Measurements from ENCODE around the gene SOCS3. TPM values are rescaled to one million over a fixed set of nuclear protein-coding genes. Genes with fewer than 3 reads are reported as not detected.
A peak's percentile ranks its signal among the peaks of the same experiment; 100 is the strongest.

The SOCS3 gene
- total RNA-seq, 2 donors from 2014 or later, result 39.9 to 56.8 TPM

GRCh38 chr17:78327880-78328279, 32.0 kb downstream of the SOCS3 start:
- TF ChIP-seq CTCF (IDR thresholded peaks at IDR 0.05), result no peak
- H3K4me3 ChIP-seq, result no peak overlapping the region
- H3K36me3 ChIP-seq, result no peaks in the 10 kb centered on the region
- H3K27ac ChIP-seq, result no peak overlapping the region
- no peaks in the 10 kb centered on the region for H3K27me3 ChIP-seq
- no peak for DNase-seq (ENCODE audit: low spot score)
- peaks cover 0 to 34% of the 10 kb centered on the region in 2 donors for H3K4me1 ChIP-seq
- no peaks in the 10 kb centered on the region for H3K9me3 ChIP-seq

- H3K4me1 ChIP-seq, result peaks cover 0 to 41% of the 10 kb centered on the region in 2 donors
- H3K36me3 ChIP-seq, result no peaks in the 10 kb centered on the region
- peak; percentile 87 for DNase-seq (ENCODE audit: low spot score)
- peak overlapping the region in 1 of 2 donors; percentile 22 for H3K4me3 ChIP-seq
- H3K9me3 ChIP-seq, result no peaks in the 10 kb centered on the region
- H3K27ac ChIP-seq, result peak overlapping the region; percentile 76 to 84
- TF ChIP-seq CTCF (IDR thresholded peaks at IDR 0.05), result no peak
- H3K27me3 ChIP-seq, result no peaks in the 10 kb centered on the region
Measured at GRCh38 chr17:78325076-78325687, 34.7 kb downstream of the SOCS3 start.

GRCh38 chr17:78324391-78325075, 35.3 kb downstream of the SOCS3 start:
- H3K36me3 ChIP-seq, result no peaks in the 10 kb centered on the region
- TF ChIP-seq CTCF (IDR thresholded peaks at IDR 0.05), result no peak
- peak overlapping the region in 1 of 2 donors; percentile 22 for H3K4me3 ChIP-seq
- DNase-seq (ENCODE audit: low spot score), result peak; percentile 93
- no peaks in the 10 kb centered on the region for H3K27me3 ChIP-seq
- no peaks in the 10 kb centered on the region for H3K9me3 ChIP-seq
- H3K4me1 ChIP-seq, result peaks cover 0 to 41% of the 10 kb centered on the region in 2 donors
- peak overlapping the region; percentile 76 to 84 for H3K27ac ChIP-seq

GRCh38 chr17:78323826-78324390, 36.0 kb downstream of the SOCS3 start:
- Histone ChIP-seq H3K27me3 (no peaks in the 10 kb centered on the region), H3K9me3 (no peaks in the 10 kb centered on the region), H3K4me1 (peaks cover 0 to 41% of the 10 kb centered on the region in 2 donors), H3K4me3 (peak overlapping the region in 1 of 2 donors; percentile 22), H3K27ac (peak overlapping the region; percentile 76 to 84), H3K36me3 (no peaks in the 10 kb centered on the region)
- no peak for DNase-seq (ENCODE audit: low spot score)
- TF ChIP-seq CTCF (IDR thresholded peaks at IDR 0.05), result no peak

GRCh38 chr17:78322858-78323455, 36.9 kb downstream of the SOCS3 start:
- no peak for TF ChIP-seq CTCF (IDR thresholded peaks at IDR 0.05)

More at GRCh38 chr17:78322858-78323455, 36.9 kb downstream of the SOCS3 start:
- Histone ChIP-seq H3K27ac (peak overlapping the region; percentile 76 to 84), H3K4me1 (peaks cover 0 to 41% of the 10 kb centered on the region in 2 donors), H3K9me3 (no peaks in the 10 kb centered on the region), H3K27me3 (no peaks in the 10 kb centered on the region), H3K4me3 (no peak overlapping the region), H3K36me3 (no peaks in the 10 kb centered on the region)
- DNase-seq (ENCODE audit: low spot score), result peak; percentile 83

All from right atrium auricular region (tissue), 2 donors.